Thyroid gland (tissue), 4 donors: ENCODE data around the gene NDUFA13. TPM values are rescaled to one million over a fixed set of nuclear protein-coding genes. Genes with fewer than 3 reads are reported as not detected.

Experiments
- DNase-seq, 2 donors: peaks; one replicate each; pipeline ENCODE4 v3.0.0-alpha.2; 2019
- H3K27ac ChIP-seq, 3 donors: fragments of 200-600 bp; sonication (generic); 1 replicate in 2 of 3; 2 replicates in 1 of 3; pipeline ENCODE4 v1.5.1; 2016 to 2019; ENCODE audit warnings: mild to moderate bottlenecking in 1 of 3, moderate library complexity in 1 of 3
- H3K27me3 ChIP-seq: fragments of 200-600 bp; sonication (generic); one replicate; pipeline ENCODE4 v1.5.1; 2019
- H3K36me3 ChIP-seq, 2 donors: fragments of 200-600 bp; sonication (generic); one replicate each; pipeline ENCODE4 v1.5.1; 2016 to 2019
- H3K4me1 ChIP-seq, 2 donors: fragments of 200-600 bp; sonication (generic); one replicate each; pipeline ENCODE4 v1.5.1; 2017 to 2019
- H3K4me3 ChIP-seq, 3 donors: fragments of 200-600 bp; sonication (generic); replicated peaks in 1 of 3; 1 replicate in 2 of 3; 2 replicates in 1 of 3; pipeline ENCODE4 v1.5.1; 2016; ENCODE audit warnings: mild to moderate bottlenecking in 1 of 3
- H3K9me3 ChIP-seq: fragments of 200-600 bp; sonication (generic); one replicate; pipeline ENCODE4 v1.5.1; 2017
- POLR2A ChIP-seq, 2 donors: fragments of 450-650 bp; IDR thresholded peaks; one replicate each; pipeline ENCODE4 v1.6.1; 2017; ENCODE audit warnings: antibody characterized with exemption in 2 of 2, mild to moderate bottlenecking in 2 of 2, moderate library complexity in 1 of 2
- WGBS, 2 donors: methylation state at CpG; one replicate each; pipeline ENCODE4 v1.1.5; 2017; 5-methylcytosine and 5-hydroxymethylcytosine counted together
- intact Hi-C: fragments of 100-400 bp; cut with DNase I; formaldehyde crosslinking; loops from one replicate; pipeline ENCODE4 v1.15.1; 2023
- total RNA-seq, 4 donors: library from RNA; depleted of rRNA; stranded (reverse); fragments of >200 nt; gene quantifications; one replicate each; pipeline ENCODE4 v1.2.3, GENCODE V29; 2016
- TF ChIP-seq, protein P1 (sequence below), 6 experiments: fragments of 200-600 bp in 3 of 6; fragments of 450-650 bp in 3 of 6; sonication (generic) in 3 of 6; IDR thresholded peaks; one replicate each; pipeline ENCODE4 v1.5.1; 2016 to 2019; ENCODE audit warnings: antibody characterized with exemption in 6 of 6, mild to moderate bottlenecking in 2 of 6, inconsistent platforms in 1 of 6, moderate library complexity in 1 of 6

The NDUFA13 gene
- total RNA-seq, 4 donors from 2014 or later = 32.8 to 265 (median 63.6) TPM

- Histone ChIP-seq H3K27ac (no peak overlapping the region), H3K4me1 (peaks cover 12 to 21% of the 10 kb centered on the region in 2 donors), H3K4me3 (no peak overlapping the region), H3K9me3 (no peaks in the 10 kb centered on the region), H3K27me3 (no peaks in the 10 kb centered on the region), H3K36me3 (peaks cover 4 to 7% of the 10 kb centered on the region in 2 donors)
- 85 to 87% methylated on average over 4 of the region's 4 CpGs for WGBS, 2 donors
- DNase-seq = no peak
- TF ChIP-seq, protein P1, sequence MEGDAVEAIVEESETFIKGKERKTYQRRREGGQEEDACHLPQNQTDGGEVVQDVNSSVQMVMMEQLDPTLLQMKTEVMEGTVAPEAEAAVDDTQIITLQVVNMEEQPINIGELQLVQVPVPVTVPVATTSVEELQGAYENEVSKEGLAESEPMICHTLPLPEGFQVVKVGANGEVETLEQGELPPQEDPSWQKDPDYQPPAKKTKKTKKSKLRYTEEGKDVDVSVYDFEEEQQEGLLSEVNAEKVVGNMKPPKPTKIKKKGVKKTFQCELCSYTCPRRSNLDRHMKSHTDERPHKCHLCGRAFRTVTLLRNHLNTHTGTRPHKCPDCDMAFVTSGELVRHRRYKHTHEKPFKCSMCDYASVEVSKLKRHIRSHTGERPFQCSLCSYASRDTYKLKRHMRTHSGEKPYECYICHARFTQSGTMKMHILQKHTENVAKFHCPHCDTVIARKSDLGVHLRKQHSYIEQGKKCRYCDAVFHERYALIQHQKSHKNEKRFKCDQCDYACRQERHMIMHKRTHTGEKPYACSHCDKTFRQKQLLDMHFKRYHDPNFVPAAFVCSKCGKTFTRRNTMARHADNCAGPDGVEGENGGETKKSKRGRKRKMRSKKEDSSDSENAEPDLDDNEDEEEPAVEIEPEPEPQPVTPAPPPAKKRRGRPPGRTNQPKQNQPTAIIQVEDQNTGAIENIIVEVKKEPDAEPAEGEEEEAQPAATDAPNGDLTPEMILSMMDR (IDR thresholded peaks at IDR 0.05) = no peak
- no peak for TF ChIP-seq POLR2A (IDR thresholded peaks at IDR 0.05)
- intact Hi-C loops = no loop called here
Observed at GRCh38 chr19:19530889-19531288, 14.9 kb downstream of the NDUFA13 start.

- 42 to 43% methylated on average over 23 to 29 of the region's 48 CpGs for WGBS, 2 donors
- TF ChIP-seq POLR2A (IDR thresholded peaks at IDR 0.05) = no peak
- TF ChIP-seq, protein P1 (IDR thresholded peaks at IDR 0.05) = peak; percentile 78 to 98 (median 94)
- H3K4me3 ChIP-seq = no peak overlapping the region
- intact Hi-C loops = no loop called here
- DNase-seq = peak; percentile 86
- no peak overlapping the region for H3K27ac ChIP-seq
- no peaks in the 10 kb centered on the region for H3K27me3 ChIP-seq
- peaks cover 0 to 8% of the 10 kb centered on the region in 2 donors for H3K4me1 ChIP-seq
- peaks cover 4 to 7% of the 10 kb centered on the region in 2 donors for H3K36me3 ChIP-seq
- H3K9me3 ChIP-seq = no peaks in the 10 kb centered on the region
Observed at GRCh38 chr19:19531951-19532805, 16.2 kb downstream of the NDUFA13 start.

DNA sequence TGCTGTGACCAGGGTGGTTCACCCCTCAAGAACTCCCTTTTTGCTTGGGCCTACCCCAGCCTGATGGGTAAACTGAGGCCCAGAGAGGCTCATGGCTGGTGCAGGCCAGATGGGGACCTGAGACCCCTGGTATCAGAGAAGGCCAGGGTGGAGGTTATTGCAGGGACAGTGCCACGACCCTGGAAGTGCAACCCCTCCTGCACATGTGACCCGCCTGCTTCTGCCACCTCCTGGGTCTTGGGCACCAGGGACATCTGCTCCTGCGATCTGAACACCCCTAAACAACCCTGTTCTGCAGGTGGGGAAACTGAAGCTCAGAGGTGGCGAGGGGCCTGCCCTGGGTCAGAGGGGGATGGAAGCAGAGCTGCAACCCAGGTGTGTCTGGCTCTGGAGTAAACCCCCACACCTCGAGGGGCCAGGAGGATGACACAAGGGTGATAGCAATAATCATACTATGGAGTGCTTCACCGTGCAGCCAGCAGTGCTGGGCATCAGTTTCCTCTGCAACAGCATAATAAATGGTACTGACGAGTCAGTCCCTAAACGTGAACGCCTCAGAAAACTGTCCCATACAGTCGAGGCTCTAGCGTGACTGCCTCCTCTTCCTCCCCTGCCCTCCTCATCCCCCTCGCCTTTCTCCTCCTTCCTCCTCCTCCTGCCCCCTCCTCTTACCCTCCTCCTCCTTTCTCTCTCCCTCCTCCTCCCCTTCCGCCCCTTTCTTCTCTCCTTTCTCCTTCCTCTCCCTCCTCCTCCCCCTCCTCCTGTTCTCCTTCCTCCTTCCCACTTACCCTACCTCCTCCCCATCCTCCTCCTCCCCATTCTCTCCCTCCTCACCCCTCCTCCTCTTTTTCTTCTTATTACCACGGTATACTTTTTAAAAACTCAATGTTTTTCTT is 17.0 kb downstream of the NDUFA13 start:
- intact Hi-C loops = no loop called here
- DNase-seq = no peak
- 77 to 80% methylated on average over 10 to 14 of the region's 14 CpGs for WGBS, 2 donors
- no peak overlapping the region for H3K4me3 ChIP-seq
- H3K4me1 ChIP-seq = peaks cover 4 to 10% of the 10 kb centered on the region in 2 donors
- no peaks in the 10 kb centered on the region for H3K9me3 ChIP-seq
- no peaks in the 10 kb centered on the region for H3K36me3 ChIP-seq
- no peak overlapping the region for H3K27ac ChIP-seq
- TF ChIP-seq, protein P1 (IDR thresholded peaks at IDR 0.05) = no peak
- no peak for TF ChIP-seq POLR2A (IDR thresholded peaks at IDR 0.05)
- no peaks in the 10 kb centered on the region for H3K27me3 ChIP-seq

- TF ChIP-seq, protein P1 (IDR thresholded peaks at IDR 0.05) = no peak
- H3K27ac ChIP-seq = no peak overlapping the region
- DNase-seq = no peak
- intact Hi-C loops = loop anchor here (2.0 kb wide), 1 partner anchor 109 kb away; the partner anchor contains the start of gene GMIP
- no peaks in the 10 kb centered on the region for H3K9me3 ChIP-seq
- no peak overlapping the region for H3K4me3 ChIP-seq
- H3K36me3 ChIP-seq = no peaks in the 10 kb centered on the region
- H3K4me1 ChIP-seq = peaks cover 12 to 18% of the 10 kb centered on the region in 2 donors
- 86 to 90% methylated on average over 6 of the region's 6 CpGs for whole genome bisulfite sequencing, 2 donors
- H3K27me3 ChIP-seq = no peaks in the 10 kb centered on the region
Observed at GRCh38 chr19:19533841-19534240, 17.8 kb downstream of the NDUFA13 start.
